CD4-positive, alpha-beta T cell treated with Interleukin-21 for 1 hour (primary cell): Measurements from ENCODE around the gene RAPGEF4.

Source experiments
- DNase-seq: peaks from one replicate; pipeline ENCODE4 v3.0.0-alpha.2; 2020

RAPGEF4 gene

DNA sequence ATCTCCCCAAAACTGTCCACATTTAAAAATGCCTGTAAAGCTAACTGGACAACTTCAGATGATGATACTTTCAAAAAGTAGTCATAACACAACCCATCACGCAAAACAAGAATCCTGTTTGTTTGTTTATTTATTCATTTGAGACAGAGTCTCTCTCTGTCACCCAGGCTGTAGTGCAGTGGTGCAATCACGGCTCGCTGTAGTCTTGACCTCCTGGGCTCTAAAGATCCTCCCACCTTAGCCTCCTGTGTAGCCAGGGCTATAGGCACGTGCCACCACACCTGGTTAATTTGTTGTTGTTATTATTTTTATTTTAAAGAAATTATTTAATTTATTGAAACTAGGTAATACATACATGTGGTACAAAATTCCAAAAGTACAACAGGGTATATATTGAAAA, 94.8 kb downstream of the RAPGEF4 start:
- DNase-seq = no peak

DNA sequence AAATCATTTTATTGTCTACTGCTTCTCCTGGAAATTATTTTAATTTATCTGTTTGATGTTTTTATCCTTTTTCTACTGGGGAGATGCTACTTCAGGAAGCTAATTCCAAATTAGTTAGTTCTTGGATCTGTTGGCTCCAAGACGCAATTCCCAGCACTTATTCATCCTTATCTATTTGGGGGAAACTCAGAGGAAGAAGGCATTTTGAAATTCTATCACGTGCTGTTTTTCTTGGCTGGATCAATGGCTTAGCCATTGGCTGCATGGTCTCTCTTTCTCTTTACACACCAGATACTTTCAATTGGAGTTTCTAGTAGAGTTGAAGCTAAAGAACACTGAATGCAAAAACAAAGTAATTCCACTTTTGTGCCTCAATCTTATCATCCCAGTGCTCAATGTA, 98.3 kb downstream of the RAPGEF4 start:
- no peak for DNase-seq

DNA sequence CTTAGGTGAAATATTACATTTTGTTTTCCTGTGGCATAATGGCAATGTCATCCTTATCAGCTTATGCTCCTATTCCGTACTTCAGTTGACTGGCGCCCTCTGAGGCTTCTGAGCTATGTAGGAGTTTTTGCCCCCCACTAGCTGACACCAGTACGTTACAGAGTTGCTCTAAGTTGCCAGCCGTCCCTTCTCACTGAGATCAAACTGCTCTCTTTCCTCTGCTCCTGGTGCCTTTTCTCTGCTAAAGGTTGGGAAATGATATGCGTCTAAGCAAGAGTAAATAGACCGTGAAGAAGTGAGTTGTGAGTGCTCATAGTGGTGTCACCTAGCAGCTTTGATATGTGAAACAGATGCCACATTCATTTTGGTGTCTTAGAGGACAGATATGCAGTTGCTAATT, 99.2 kb downstream of the RAPGEF4 start:
- DNase-seq = no peak

DNA sequence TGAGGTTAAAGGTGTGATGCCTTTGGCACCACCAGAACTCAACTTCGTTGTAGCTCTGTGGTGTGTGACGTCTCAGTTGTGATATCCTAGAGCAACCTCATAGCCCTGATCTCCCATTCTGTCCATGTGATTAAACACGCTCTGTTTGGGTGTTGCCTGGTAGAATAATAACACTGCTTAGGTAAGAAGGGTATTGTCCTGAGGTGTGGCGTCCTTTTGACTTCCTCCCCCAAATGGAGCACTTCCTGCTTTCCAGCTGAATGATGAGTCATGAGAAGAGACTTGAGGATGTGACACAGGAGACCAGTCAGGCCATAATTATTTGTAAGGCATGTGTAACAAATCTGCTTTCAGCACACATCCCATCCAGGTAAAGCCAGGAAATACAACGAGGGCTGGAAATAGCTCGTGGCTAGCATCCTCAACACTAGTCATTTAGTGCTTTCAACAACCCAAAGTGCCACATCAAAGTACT, 100.7 kb downstream of the RAPGEF4 start:
- no peak for DNase-seq

DNA sequence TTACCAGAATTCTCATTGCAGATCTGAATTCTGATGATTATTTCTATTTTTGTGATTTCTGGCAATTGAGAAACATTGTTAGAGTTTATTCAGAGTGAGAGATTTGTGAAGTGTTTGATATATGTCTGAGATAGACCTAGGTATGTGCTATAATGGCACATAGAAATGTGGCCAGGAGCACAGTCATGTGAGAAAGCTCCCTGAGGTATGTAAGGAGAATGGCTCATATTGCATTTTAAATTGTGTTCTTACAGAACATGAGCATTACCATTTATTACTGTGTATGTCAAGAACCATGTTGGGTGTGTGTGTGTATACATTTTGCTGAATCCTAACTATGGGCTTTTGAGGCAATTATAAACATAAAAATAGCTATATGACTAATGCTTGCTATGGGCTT, 101.2 kb downstream of the RAPGEF4 start:
- no peak for DNase-seq

DNA sequence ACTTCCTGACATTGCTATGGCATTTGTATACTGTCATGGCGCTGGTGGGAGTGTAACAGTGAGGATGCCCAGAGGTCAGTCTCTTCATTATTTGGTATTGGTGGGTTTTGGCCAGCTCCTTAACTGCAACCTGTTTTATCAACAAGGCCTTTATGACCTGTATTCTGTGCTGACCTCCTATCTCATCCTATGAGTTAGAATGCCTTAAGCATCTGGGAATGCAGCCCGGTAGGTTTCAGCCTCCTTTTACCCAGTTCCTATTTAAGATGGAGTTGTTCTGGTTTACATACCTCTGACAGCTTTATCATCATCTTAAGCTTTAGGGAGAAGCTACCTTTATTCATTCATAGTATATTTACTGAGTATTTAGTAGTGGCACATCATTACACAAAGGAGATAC, 103.8 kb downstream of the RAPGEF4 start:
- no peak for DNase-seq

DNA sequence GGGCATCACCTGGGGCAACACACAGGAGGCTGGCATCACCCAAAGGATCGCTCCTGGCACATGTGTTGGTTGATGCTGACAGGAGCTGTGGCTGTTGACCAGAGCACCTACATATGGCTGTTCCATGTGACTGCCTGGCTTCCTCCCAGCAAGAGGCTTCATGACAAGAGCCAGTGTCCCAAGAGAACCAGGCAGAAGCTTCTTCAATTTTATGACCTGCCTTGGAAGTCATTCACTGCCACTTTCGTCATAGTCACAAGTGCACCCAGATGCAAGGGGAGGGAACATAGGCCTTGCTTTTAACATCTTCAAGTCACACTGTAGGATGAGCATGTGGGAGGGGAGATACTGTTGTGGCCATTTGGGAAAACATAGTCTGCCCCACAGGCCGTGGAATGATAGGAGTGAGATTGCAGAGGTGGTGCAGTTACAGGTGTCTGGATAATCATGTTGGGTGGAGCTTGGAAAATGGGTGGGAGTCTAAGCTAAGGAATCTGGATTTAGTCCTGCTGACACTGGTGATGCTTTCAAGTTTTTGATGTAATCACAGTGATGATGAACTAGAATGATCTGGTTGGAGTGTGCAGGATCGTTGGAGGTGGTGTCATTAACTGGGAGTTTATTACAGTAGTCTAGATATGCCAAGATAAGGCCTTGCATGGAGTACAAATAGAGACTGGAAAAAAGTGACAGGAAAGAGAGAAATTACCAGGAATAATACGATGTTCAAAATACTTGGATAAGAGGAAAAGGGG, 107.0 kb downstream of the RAPGEF4 start:
- no peak for DNase-seq

DNA sequence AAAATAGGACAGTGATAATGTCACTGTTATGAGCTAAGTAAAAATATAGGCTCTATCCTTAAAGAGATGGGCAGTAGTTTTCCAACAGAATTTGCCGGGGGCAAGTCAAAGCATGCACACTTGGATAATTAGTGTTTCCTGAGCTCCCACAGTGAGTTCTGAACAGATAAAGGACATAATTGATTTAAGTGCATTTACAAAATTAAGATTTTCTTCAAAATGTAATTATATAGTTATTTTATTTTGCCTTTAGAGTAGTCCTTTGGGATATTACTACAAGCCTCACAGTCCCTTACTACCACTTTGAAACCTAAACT, 107.6 kb downstream of the RAPGEF4 start:
- no peak for DNase-seq

DNA sequence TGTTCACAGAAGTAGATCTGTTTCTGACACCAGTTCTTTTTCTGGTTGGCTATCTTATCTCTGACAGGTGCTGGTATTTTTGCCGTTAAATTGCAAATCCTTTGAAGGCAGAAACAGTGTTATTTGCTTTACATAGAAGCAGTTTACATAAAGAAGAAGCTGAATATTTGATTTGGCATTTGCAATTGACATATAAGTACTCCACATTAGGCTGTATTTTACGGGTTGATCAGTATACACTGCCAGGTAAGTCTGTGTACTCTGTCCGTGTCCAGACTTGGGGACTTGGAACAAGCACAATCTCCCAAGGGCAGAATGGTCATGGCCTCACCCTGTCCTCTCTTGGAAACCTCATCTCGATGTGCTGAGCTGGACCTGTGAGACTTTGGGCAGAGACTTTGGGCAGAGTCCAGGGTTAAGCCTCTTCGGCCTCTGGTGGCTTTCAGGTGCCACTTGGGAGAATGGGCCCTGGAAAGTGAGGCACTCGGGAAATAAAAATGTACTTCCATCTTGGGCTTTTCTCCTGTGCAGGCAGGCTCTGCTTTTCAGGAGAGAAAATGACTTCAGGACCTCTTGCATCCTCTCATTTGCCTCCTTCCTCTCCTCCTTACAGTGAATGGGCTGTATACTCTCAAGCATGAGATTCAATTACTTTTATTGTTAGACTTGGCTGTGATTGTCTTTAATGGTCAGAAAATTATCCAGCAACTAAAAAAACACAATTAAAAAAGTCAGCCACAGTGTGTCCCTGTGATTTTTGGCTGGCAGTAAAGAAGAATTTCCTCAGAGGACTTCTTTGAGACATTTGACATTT, 108.5 kb downstream of the RAPGEF4 start:
- DNase-seq = no peak

DNA sequence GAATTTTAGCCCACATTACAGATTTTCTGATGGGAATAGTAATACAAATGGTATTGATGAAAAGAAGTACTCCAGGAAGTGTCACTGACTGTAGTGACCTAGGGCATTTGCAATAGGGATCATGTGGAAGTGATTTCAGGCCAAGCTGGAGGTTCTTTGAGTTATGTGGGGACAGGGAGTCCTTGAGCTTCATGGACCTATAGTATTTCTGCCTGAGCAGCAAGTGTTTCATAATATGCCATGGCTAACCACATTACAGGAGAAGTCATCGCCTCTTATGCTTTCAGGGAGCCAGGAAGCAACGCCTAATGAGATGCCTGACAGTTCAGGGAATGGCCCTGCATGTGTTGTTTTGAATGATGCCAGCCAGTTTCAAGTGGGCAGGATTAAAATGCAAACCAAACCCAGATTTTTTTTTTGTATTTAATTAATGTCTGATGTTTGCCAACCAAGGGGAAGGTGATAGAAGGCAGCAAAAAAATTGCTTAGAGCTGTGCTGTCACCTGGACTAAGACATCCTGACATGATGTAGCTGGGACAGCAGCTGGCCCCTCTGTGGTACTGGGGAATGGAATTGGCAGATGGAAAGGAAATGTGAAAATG, 109.5 kb downstream of the RAPGEF4 start:
- no peak for DNase-seq

DNA sequence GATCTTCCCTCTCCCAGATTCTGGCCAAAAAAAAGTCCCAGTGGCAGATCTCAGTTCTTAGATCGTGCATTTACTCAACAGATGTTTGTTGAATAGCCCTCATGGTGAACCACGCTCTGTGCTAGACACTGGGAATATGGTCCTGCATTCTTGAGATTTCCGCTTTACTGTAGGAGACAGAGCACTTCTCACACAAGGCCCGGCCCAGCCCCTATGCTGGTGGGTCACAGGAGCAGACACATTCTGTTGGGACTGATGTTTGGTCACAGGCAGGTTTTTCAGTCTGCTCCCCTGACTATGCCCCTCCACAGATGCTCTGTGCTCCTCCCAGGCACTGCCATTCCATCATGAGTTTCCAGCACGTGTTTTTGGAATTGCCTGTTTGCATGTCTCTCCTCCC, 110.9 kb downstream of the RAPGEF4 start:
- no peak for DNase-seq

DNA sequence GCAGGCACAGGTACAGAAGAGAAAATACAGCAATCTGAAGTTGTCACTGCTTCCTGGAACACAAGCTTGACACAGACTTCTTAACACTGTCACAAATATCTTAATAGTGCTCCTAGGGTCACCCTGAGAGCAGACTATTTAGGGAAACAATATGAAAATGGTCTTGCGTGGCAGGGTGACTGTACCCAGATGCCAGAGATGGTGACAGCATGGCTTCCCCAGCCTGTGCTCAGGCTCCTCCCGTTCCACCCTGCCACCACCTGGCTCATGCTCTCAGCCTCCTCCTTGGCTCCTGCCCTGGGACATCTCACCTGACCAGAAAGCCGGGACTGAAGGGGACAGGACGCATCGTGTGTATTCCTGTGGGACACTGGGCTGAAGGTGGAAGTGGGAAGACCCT, 111.5 kb downstream of the RAPGEF4 start:
- DNase-seq = no peak

DNA sequence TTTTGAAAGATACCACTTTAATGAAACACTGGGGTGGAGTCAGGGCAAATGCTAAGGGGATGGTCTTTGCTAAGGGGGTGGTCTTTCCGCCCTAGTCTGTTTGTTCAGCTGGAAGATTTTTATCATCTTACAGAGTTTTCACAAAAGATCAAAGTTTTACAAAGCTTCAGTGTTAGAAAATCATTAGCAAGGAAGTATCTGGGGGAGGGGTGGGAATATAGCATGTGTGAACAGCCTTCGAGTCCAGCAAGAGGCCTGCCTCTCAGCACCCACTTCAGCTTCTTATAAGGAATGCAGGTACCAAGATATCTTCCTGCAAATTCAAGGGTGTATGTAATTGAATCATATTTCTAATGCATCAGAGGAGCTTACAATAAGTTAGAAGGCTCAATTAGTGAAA, 112.9 kb downstream of the RAPGEF4 start:
- no peak for DNase-seq

DNA sequence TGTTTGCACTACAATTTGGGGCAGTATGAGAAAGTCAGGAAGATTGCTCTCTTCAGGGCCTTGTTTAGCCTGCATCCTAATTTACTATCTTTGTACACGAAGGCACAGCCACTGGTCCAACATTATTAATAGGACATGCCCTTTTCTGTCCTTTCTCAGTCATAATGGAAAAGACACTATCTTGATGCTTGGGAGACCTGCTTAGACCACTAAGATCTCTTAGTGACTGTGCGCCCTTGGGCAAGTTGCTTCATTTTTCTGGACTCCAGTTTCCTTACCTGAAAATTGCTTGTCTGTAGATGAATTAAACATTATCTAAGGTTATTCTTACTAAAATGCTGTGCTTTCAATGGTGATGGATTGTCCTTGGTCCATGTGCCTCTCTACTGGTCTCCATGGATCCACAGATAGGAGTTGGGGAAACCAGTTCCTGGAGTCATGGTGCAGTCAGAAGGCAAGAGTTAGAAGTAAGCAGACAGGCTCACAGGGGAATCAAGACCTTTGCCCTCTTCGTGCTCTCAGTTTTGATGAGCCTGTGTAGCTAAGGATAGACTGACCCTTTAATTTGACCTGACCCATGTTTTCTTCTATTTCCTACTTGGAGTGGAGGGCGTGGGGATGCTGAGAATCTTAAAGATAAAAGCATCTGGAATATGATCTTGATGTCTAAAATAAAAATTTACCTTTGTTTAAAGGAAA, 114.0 kb downstream of the RAPGEF4 start:
- DNase-seq = no peak

DNA sequence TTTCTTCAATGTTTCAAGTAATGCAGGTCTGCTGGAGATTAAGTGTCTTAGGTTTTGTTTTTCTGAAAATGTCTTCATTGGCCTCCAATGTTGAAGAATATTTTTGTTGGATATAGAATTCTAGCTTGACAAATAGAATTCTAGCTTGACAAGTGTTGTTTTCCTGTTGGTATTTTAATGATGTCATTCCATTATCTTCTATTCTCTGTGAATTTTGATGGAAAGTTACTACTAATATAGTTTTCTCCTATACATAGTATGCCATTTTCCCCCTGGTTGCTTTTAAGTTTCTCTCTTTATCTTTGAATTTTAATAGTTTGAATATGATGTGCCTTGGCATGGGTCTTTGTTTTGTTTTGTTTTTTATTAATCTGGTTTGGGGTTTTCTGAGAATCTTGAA, 119.9 kb downstream of the RAPGEF4 start:
- no peak for DNase-seq

DNA sequence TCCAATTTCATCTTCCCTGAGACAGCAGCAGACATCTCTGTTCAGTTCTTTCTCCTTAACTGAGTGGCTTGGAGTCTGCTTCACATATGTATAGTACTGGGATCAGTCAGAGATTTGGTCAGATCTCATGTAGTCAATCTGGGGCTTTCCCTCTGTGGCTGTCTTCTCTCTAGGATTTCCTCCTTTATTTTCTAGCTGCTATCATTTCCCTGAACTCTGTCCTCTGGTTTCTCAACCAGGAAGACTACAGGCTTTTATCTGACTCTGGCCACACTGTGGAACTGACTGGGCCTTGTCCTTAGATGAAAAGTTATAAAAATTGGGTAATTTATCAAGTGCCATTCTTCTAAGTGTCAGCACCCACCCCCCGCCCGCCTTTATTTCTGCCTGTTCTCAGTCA, 121.0 kb downstream of the RAPGEF4 start:
- DNase-seq = no peak

DNA sequence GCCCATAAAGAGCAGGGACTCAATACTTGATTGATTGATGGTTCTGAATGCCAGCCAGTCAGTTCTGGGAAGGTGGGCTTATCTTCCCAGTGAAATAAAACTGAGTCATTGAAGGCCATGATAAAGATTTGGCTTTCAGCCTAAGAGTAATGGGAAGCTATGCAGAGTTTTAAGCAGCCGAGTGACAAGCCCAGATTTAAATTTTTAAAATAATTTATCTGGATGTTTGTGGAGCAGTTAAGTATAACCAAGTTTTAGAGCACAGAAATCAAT, 122.8 kb downstream of the RAPGEF4 start:
- DNase-seq = no peak

DNA sequence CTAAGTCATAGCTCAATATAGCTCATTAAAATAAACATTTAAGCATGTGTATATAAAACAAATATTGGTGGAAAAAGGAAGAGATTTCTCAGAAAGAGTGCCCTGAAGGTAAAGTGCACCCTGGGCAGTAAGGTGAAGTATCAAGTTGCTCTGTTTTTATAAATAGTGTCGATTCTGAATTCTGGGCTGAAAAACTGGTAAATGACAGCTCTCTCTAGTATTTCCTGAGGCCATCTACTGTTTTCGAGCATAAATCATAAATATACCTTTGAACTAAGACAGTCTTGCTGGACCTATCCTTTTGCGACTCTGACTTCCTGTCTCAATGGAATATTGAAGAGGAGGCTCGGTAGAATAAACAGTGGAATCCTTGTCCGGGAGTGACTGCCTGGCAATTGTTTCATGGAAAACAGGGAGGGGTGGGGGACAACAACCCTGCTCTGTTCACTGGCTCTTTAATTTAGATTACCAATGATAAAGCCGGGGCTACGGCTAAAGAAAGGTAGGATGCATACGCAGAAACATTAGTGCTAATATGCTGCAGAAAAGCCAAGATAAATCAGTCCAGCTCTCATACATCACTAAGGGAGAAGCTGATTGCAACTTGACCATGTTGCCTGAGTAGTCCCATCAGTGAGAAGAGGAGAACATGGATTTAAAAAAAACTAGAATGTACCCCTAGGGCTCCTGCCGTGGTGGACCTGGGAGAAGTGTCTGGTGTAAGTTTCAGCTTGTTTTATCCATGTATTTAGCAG, 124.1 kb downstream of the RAPGEF4 start:
- no peak for DNase-seq

DNA sequence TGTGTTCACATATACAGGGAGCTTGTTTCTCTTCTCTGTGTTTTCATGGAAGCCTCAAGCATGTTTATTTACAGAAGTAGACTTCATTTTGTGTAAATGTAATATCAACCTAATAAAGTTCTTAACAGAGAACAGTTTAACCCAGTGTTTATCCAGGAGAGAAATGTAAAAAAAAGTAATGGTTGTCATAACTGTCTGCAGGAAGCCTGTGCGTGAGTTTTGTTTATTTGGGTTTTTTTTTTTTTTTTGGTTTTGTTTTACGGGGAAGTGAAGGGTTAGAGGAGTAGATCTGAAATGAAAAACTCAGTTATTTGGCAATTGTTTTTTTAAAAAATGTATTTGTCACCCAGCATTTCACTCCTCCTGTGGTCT, 124.7 kb downstream of the RAPGEF4 start:
- DNase-seq = no peak

DNA sequence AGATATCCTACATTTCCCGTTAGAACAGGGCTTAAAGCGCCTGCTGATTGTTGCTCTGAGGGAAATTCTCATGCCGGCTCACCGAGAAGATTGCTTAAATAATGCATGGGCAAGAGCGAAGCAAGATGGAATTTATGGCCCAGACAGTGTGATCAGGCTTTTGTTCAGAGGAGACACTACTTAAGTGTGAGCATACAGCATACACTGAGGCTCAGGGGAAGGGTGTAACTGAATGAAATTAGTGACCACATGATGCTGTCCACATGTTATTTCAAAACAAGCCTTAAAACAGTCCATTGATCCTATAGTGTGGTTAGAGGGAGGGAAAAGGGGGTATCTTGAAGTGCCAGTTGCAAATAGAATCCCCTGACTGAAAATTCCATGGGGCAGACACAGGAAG, 125.5 kb downstream of the RAPGEF4 start:
- no peak for DNase-seq

DNA sequence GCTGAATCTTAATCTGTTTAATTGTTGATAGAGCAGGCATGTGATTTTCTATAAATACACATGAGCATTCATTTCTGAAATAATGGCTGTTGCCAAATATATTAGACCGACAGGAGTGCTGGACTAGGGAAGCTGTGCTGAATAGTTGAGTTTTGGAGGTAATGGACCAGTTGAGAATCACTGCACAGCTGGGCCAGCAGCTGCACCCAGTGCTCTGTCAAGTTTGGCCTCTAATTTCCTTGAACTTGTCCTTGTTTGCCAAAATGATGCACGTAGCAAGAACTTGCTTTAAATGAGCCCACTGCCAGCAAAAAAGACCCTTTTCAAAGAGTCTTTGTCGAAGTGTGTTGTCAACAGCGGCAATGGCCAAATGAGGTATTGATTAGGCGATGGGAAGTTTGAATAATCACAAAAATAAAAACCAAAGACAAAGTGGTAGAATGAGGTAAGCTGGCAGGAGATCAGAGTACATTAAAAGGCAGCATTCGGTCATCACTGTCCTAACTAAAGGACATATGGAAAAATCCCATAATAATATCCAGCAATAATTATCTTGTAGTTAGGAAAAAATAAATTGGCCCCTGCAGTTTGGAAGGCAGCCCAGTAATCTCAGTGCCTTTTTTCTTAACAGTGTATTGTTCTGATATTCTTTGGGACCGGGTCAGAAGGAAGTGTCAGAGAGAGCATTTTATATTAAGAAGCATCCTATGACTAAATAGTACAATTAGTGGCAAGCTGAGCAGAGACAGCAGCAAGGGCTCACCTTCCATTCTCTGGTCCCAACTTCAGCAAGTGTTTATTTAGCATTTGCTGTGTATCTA, 126.2 kb downstream of the RAPGEF4 start:
- DNase-seq = no peak

DNA sequence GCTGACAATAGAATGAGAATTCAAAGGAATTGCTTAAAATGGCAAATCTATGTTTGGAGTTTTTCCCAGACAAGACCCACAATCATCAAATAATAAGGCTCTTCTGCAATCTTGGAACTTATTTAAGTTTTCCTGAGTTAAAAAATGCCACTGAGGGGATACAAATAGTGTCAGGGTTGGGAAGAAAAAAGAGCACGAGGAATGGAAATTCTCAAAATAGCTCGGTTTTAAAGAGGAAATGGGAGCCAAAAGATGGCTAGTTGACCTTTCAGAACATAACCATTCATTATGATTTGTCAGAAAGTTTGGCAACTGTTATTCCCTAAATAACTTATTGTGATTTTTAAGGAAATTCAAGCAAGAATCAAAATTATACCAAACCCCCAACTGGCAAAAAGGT, 127.7 kb downstream of the RAPGEF4 start:
- no peak for DNase-seq
